Endothelial cell of umbilical vein (primary cell): ENCODE results near the gene CREG2. TPM values are rescaled to one million over a fixed set of nuclear protein-coding genes. Genes with fewer than 3 reads are reported as not detected.
A peak's percentile ranks its signal among the peaks of the same experiment; 100 is the strongest.

ENCODE experiments used
- BruUV-seq: library from RNA; stranded (reverse); fragments of 400-500 nt; replicated peaks from 2 replicates; lab custom pipeline; 2021; lab: Mats Ljungman, UMichigan
- CTCF ChIA-PET: fragments of 300-600, 350-600 bp; sonication (Branson Sonifier 250); formaldehyde crosslinking; loops from one replicate; lab custom pipeline; 2021; ENCODE audit warnings: antibody characterized with exemption, inconsistent platforms; lab: Charles Lee
- POLR2A ChIA-PET: fragments of 300-600, 350-600 bp; sonication (Branson Sonifier 250); formaldehyde crosslinking; loops from one replicate; lab custom pipeline; 2021; ENCODE audit warnings: antibody characterized with exemption, inconsistent platforms; lab: Charles Lee
- DNase-seq: peaks from one replicate; pipeline ENCODE4 v3.0.0-alpha.2; 2011; ENCODE audit warnings: low read depth, low spot score
- FAIRE-seq: peaks from 2 replicates; lab custom pipeline; 2011; peaks lifted over from hg19 to GRCh38; lab: Jason Lieb, UNC
- H2AFZ ChIP-seq: 2 replicates; pipeline ENCODE4 v1.6.0; 2012; ENCODE audit warnings: low read depth, low read length, control low read depth, inconsistent platforms
- H3K27ac ChIP-seq: 2 replicates; pipeline ENCODE4 v1.5.1; 2011; ENCODE audit warnings: low read depth, mild to moderate bottlenecking, control low read depth, low read length, moderate library complexity; ENCODE audit not compliant: insufficient read depth
- H3K27me3 ChIP-seq, 2 experiments: 2 replicates each; pipeline versions ENCODE4 v1.6.0 to v1.6.1; 2011; ENCODE audit warnings: low read length in 2 of 2, mixed read lengths in 1 of 2; ENCODE audit not compliant: control insufficient read depth in 2 of 2, insufficient read depth in 2 of 2
- H3K36me3 ChIP-seq, 2 experiments: 2 replicates in 1 of 2; 3 replicates in 1 of 2; pipeline ENCODE4 v1.5.1; 2011; ENCODE audit warnings: low read length in 2 of 2, mild to moderate bottlenecking in 1 of 2, moderate library complexity in 1 of 2; ENCODE audit not compliant: control insufficient read depth in 2 of 2, insufficient read depth in 2 of 2; ENCODE audit errors: extremely low read depth in 1 of 2
- H3K4me1 ChIP-seq: 3 replicates; pipeline ENCODE4 v1.5.1; 2011; ENCODE audit warnings: mild to moderate bottlenecking, low read length; ENCODE audit not compliant: control insufficient read depth, insufficient read depth; ENCODE audit errors: extremely low read depth
- H3K4me2 ChIP-seq: 2 replicates; pipeline ENCODE4 v1.6.1; 2011; ENCODE audit warnings: low read length, control low read depth, mixed read lengths; ENCODE audit not compliant: insufficient read depth
- H3K4me3 ChIP-seq, 3 experiments: fragments of 200-600 bp in 1 of 3; sonication (generic), shearing (Covaris generic) in 1 of 3; replicated peaks in 1 of 3; 2 replicates each; pipeline ENCODE4 v1.5.1; 2011 to 2016; ENCODE audit warnings: control low read depth in 3 of 3, low read length in 3 of 3, mild to moderate bottlenecking in 2 of 3, inconsistent platforms in 1 of 3, low read depth in 1 of 3, moderate library complexity in 1 of 3; ENCODE audit not compliant: insufficient read depth in 1 of 3
- H3K79me2 ChIP-seq: 2 replicates; pipeline ENCODE4 v1.6.0; 2012; ENCODE audit warnings: low read length, inconsistent platforms; ENCODE audit not compliant: control insufficient read depth, insufficient read depth
- H3K9ac ChIP-seq: replicated peaks from 2 replicates; pipeline ENCODE3; 2011; ENCODE audit warnings: low read length, control low read depth; ENCODE audit not compliant: insufficient read depth; ENCODE audit errors: extremely low read depth
- H3K9me1 ChIP-seq: replicated peaks from 3 replicates; pipeline ENCODE4 v1.6.0; 2011; ENCODE audit warnings: mild to moderate bottlenecking, low read length; ENCODE audit not compliant: control insufficient read depth, insufficient read depth; ENCODE audit errors: extremely low read depth
- H3K9me3 ChIP-seq: replicated peaks from 2 replicates; pipeline ENCODE4 v1.5.1; 2012; ENCODE audit warnings: low read length, inconsistent platforms; ENCODE audit not compliant: control insufficient read depth, insufficient read depth
- H4K20me1 ChIP-seq: replicated peaks from 2 replicates; pipeline ENCODE3; 2011; ENCODE audit warnings: mild to moderate bottlenecking, low read length; ENCODE audit not compliant: control insufficient read depth, insufficient read depth; ENCODE audit errors: extremely low read depth
- EZH2 ChIP-seq: IDR thresholded peaks from 2 replicates; pipeline ENCODE4 v1.6.1; 2012; ENCODE audit warnings: borderline replicate concordance, low read depth, mild to moderate bottlenecking, moderate library complexity, low read length, inconsistent platforms; ENCODE audit not compliant: severe bottlenecking
- FOS ChIP-seq: IDR thresholded peaks from 2 replicates; pipeline ENCODE4 v1.6.1; 2011; ENCODE audit warnings: mild to moderate bottlenecking, low read length, moderate library complexity, borderline replicate concordance; ENCODE audit not compliant: insufficient read depth
- GATA2 ChIP-seq: IDR thresholded peaks from 2 replicates; pipeline ENCODE4 v1.7.0; 2011; ENCODE audit warnings: low read depth, mild to moderate bottlenecking, moderate library complexity, mixed read lengths, low read length; ENCODE audit not compliant: insufficient read length, insufficient read depth
- MYC ChIP-seq: IDR thresholded peaks from one replicate; pipeline ENCODE4 v1.6.1; 2011; ENCODE audit warnings: mild to moderate bottlenecking, low read depth, low read length
- POLR2A ChIP-seq: IDR thresholded peaks from 2 replicates; pipeline ENCODE4 v1.6.1; 2012; ENCODE audit warnings: low read depth, mild to moderate bottlenecking, control low read depth, low read length
- POLR2AphosphoS5 ChIP-seq: IDR thresholded peaks from 2 replicates; pipeline ENCODE4 v1.6.1; 2012; ENCODE audit warnings: low read depth, mild to moderate bottlenecking, control low read depth, low read length, moderate library complexity; ENCODE audit not compliant: insufficient read depth
- dilution Hi-C: fragments of 300-500 bp; cut with MboI; formaldehyde crosslinking; loops from one replicate; pipeline ENCODE4 v1.15.0; 2019; ENCODE audit warnings: low sequenced_read_pairs; ENCODE audit not compliant: extremely low pct_ligation_motif_present
- intact Hi-C: fragments of 100-400 bp; cut with micrococcal nuclease; formaldehyde crosslinking; loops from one replicate; pipeline ENCODE4 v1.10.0; 2022
- polyA plus RNA-seq, 4 experiments: library from polyadenylated mRNA; depleted of rRNA in 3 of 4; stranded (reverse) in 3 of 4; unstranded in 1 of 4; fragments of >200 nt; gene quantifications; 2 replicates each; pipeline versions ENCODE4 v1.2.1 to v1.2.3, GENCODE V29; 2011 to 2012; ENCODE audit warnings: missing spikeins in 1 of 4
- total RNA-seq: library from RNA; stranded (reverse); gene quantifications from 2 replicates; pipeline ENCODE4 v1.2.3, GENCODE V29; 2021
- TF ChIP-seq, protein P1 (sequence below): IDR thresholded peaks from 2 replicates; pipeline ENCODE4 v1.6.1; 2011; ENCODE audit not compliant: insufficient read depth, insufficient read length
- TF ChIP-seq, protein P2 (sequence below), 2 donors: IDR thresholded peaks; 1 replicate in 1 of 2; 2 replicates in 1 of 2; pipeline ENCODE4 v1.5.1; 2011; ENCODE audit warnings: low read length in 2 of 2, mild to moderate bottlenecking in 2 of 2, moderate library complexity in 2 of 2, control low read depth in 1 of 2, inconsistent platforms in 1 of 2, low read depth in 1 of 2; ENCODE audit not compliant: insufficient read depth in 1 of 2; ENCODE audit errors: extremely low read depth in 1 of 2

CREG2 gene
- total and polyA plus RNA-seq, 2 donors (not counting 3 experiments of a cell fraction or from before 2014, with no cell fraction given): 0.48 to 2.0 TPM

DNA sequence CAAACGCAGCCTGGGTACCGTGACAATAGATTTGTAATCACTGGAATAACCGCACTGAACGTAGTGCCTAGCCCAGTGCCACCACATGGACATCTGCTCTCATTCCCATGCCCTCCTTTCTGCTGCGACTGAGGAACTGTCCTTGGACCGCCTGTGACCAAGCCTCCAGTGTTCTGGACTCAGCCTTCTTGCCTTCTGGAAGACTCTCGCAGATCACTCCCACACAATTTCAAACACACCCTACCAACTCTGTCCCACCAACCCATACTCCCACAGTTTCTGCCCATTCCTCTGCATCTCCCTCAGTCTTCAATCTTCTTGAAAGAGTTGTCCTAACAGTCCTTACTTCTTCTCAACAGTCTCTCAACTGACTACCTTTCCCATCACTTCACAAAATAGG lies 80.9 kb downstream of the CREG2 start:
- no peak for DNase-seq
- dilution Hi-C loops: no loop called here

More for the DNA sequence above, 80.9 kb downstream of the CREG2 start:
- intact Hi-C loops: loop anchor here (2.0 kb wide), 1 partner anchor 54 kb away; the partner anchor contains the start of gene CNOT11
- TF ChIP-seq GATA2 (no peak), MYC (no peak), FOS (no peak), POLR2AphosphoS5 (no peak), EZH2 (no peak), POLR2A (no peak)
- TF ChIP-seq, protein P1, sequence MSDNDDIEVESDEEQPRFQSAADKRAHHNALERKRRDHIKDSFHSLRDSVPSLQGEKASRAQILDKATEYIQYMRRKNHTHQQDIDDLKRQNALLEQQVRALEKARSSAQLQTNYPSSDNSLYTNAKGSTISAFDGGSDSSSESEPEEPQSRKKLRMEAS: no peak
- TF ChIP-seq, protein P2, sequence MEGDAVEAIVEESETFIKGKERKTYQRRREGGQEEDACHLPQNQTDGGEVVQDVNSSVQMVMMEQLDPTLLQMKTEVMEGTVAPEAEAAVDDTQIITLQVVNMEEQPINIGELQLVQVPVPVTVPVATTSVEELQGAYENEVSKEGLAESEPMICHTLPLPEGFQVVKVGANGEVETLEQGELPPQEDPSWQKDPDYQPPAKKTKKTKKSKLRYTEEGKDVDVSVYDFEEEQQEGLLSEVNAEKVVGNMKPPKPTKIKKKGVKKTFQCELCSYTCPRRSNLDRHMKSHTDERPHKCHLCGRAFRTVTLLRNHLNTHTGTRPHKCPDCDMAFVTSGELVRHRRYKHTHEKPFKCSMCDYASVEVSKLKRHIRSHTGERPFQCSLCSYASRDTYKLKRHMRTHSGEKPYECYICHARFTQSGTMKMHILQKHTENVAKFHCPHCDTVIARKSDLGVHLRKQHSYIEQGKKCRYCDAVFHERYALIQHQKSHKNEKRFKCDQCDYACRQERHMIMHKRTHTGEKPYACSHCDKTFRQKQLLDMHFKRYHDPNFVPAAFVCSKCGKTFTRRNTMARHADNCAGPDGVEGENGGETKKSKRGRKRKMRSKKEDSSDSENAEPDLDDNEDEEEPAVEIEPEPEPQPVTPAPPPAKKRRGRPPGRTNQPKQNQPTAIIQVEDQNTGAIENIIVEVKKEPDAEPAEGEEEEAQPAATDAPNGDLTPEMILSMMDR (IDR thresholded peaks at IDR 0.05; ENCODE audit: extremely low read depth in 1 of 2, insufficient read depth in 1 of 2, low read depth in 1 of 2, low read length in 2 of 2): no peak
- Histone ChIP-seq H3K36me3 (no peaks in the 10 kb centered on the region), H3K4me3 (peak overlapping the region; percentile 68 to 84 (median 82)), H3K27me3 (no peaks in the 10 kb centered on the region), H3K27ac (peak overlapping the region; percentile 83), H3K4me1 (peaks cover 23% of the 10 kb centered on the region), H2AFZ (no peak overlapping the region), H3K9me1 (no peaks in the 10 kb centered on the region), H3K9me3 (no peaks in the 10 kb centered on the region), H3K4me2 (peak overlapping the region; percentile 94), H3K9ac (peak overlapping the region; percentile 73), H4K20me1 (peaks cover 6% of the 10 kb centered on the region), H3K79me2 (peaks cover 72% of the 10 kb centered on the region)
- no TSS peak for BruUV-seq
- CTCF ChIA-PET: interaction anchor here (1.0 to 2.9 kb wide), 3 partner anchors 22 to 81 kb away, joined by 3 to 17 read pairs (median 4); no protein-coding TSS in a partner anchor
- FAIRE-seq: no peak
- POLR2A ChIA-PET: no interaction called here
